HUES48 (cell line): ENCODE measurements around the gene IPMK.
A peak's percentile ranks its signal among the peaks of the same experiment; 100 is the strongest.
"Not testable (repeated sequence)": the region's sequence is repeated elsewhere in the genome, so short reads cannot be mapped to it uniquely, and the experiment has no call there.

Experiments
- H3K27ac ChIP-seq: one replicate; pipeline ENCODE4 v1.7.0; 2013; ENCODE audit warnings: low read depth, low read length, inconsistent platforms
- H3K27me3 ChIP-seq: 2 replicates; pipeline ENCODE4 v1.6.1; 2013; ENCODE audit warnings: mild to moderate bottlenecking, low read length; ENCODE audit not compliant: control insufficient read depth, insufficient read depth
- H3K36me3 ChIP-seq: 2 replicates; pipeline ENCODE4 v1.6.1; 2013; ENCODE audit warnings: low read length; ENCODE audit not compliant: control insufficient read depth, insufficient read depth
- H3K4me1 ChIP-seq: 2 replicates; pipeline ENCODE4 v1.6.1; 2013; ENCODE audit warnings: mild to moderate bottlenecking, low read length; ENCODE audit not compliant: control insufficient read depth, insufficient read depth
- H3K4me3 ChIP-seq: 2 replicates; pipeline ENCODE4 v1.5.1; 2013; ENCODE audit warnings: mild to moderate bottlenecking, low read depth, low read length
- H3K9ac ChIP-seq: 2 replicates; pipeline ENCODE4 v1.6.1; 2013; ENCODE audit warnings: mild to moderate bottlenecking, low read depth, low read length, moderate library complexity
- H3K9me3 ChIP-seq: 2 replicates; pipeline ENCODE4 v1.6.1; 2013; ENCODE audit warnings: low read length; ENCODE audit not compliant: control insufficient read depth, insufficient read depth

Gene IPMK

GRCh38 chr10:58266826-58267712 is 625 bp downstream of the IPMK start:
- no peaks in the 10 kb centered on the region for H3K36me3 ChIP-seq
- peak overlapping the region; percentile 70 for H3K27ac ChIP-seq
- H3K4me1 ChIP-seq: peaks cover 28% of the 10 kb centered on the region
- peak overlapping the region; percentile 35 for H3K9ac ChIP-seq
- H3K9me3 ChIP-seq: no peaks in the 10 kb centered on the region
- no peaks in the 10 kb centered on the region for H3K27me3 ChIP-seq
- H3K4me3 ChIP-seq: peak overlapping the region; percentile 82

- no peaks in the 10 kb centered on the region for H3K9me3 ChIP-seq
- H3K4me3 ChIP-seq: peak overlapping the region; percentile 82
- no peaks in the 10 kb centered on the region for H3K27me3 ChIP-seq
- peak overlapping the region; percentile 18; the same call in 1 of the 2 replicates for H3K9ac ChIP-seq
- H3K27ac ChIP-seq: peak overlapping the region; percentile 70
- H3K4me1 ChIP-seq: peaks cover 28% of the 10 kb centered on the region
- no peaks in the 10 kb centered on the region for H3K36me3 ChIP-seq
These were observed 1.5 kb downstream of the IPMK start for GRCh38 chr10:58266003-58266825.

- H3K4me3 ChIP-seq: peak overlapping the region; percentile 82; the same call in 1 of the 2 replicates
- peaks cover 25% of the 10 kb centered on the region for H3K4me1 ChIP-seq
- H3K27ac ChIP-seq: no peak overlapping the region
- H3K9ac ChIP-seq: no peak overlapping the region
- no peaks in the 10 kb centered on the region for H3K36me3 ChIP-seq
- H3K27me3 ChIP-seq: no peaks in the 10 kb centered on the region
- H3K9me3 ChIP-seq: no peaks in the 10 kb centered on the region
These were observed 2.4 kb downstream of the IPMK start for GRCh38 chr10:58265249-58265648.

- Histone ChIP-seq H3K4me3 (peak overlapping the region; percentile 16; the same call in 1 of the 2 replicates), H3K9me3 (no peaks in the 10 kb centered on the region), H3K9ac (no peak overlapping the region), H3K27ac (no peak overlapping the region), H3K36me3 (no peaks in the 10 kb centered on the region), H3K4me1 (peaks cover 20% of the 10 kb centered on the region; the same call in 1 of the 2 replicates), H3K27me3 (no peaks in the 10 kb centered on the region)
These were observed 2.9 kb downstream of the IPMK start for GRCh38 chr10:58264780-58265179.

GRCh38 chr10:58262766-58263165 is 4.9 kb downstream of the IPMK start:
- H3K4me3 ChIP-seq: no peak overlapping the region
- no peaks in the 10 kb centered on the region for H3K27me3 ChIP-seq
- no peak overlapping the region for H3K9ac ChIP-seq
- H3K36me3 ChIP-seq: no peaks in the 10 kb centered on the region
- no peaks in the 10 kb centered on the region for H3K9me3 ChIP-seq
- peaks cover 20% of the 10 kb centered on the region; the same call in 1 of the 2 replicates for H3K4me1 ChIP-seq
- no peak overlapping the region for H3K27ac ChIP-seq

GRCh38 chr10:58260334-58260733 is 7.4 kb downstream of the IPMK start:
- no peak overlapping the region for H3K4me3 ChIP-seq
- no peak overlapping the region for H3K27ac ChIP-seq
- no peaks in the 10 kb centered on the region for H3K27me3 ChIP-seq
- no peak overlapping the region for H3K9ac ChIP-seq
- H3K36me3 ChIP-seq: no peaks in the 10 kb centered on the region
- H3K4me1 ChIP-seq: peaks cover 14% of the 10 kb centered on the region; the same call in 1 of the 2 replicates
- H3K9me3 ChIP-seq: peaks cover 8% of the 10 kb centered on the region

- Histone ChIP-seq H3K27me3 (no peaks in the 10 kb centered on the region), H3K9me3 (peaks cover 12% of the 10 kb centered on the region), H3K4me3 (no peak overlapping the region), H3K4me1 (0 out of 2 replicates have a peak, but pooled peaks cover 3% of the 10 kb centered on the region), H3K27ac (no peak overlapping the region), H3K9ac (no peak overlapping the region), H3K36me3 (no peaks in the 10 kb centered on the region)
These were observed 8.6 kb downstream of the IPMK start for GRCh38 chr10:58258977-58259692.

- not testable (repeated sequence) for H3K27me3 ChIP-seq, H3K4me1 ChIP-seq, H3K36me3 ChIP-seq, H3K9ac ChIP-seq
- Histone ChIP-seq H3K27ac (peak overlapping the region; percentile 32), H3K4me3 (peak overlapping the region; percentile 17; the same call in 1 of the 2 replicates), H3K9me3 (peaks cover 16% of the 10 kb centered on the region)
These were observed 11.5 kb downstream of the IPMK start for GRCh38 chr10:58256013-58256780.

GRCh38 chr10:58254644-58255043 is 13.1 kb downstream of the IPMK start:
- Histone ChIP-seq H3K4me1 (no peaks in the 10 kb centered on the region), H3K9ac (no peak overlapping the region), H3K9me3 (peaks cover 16% of the 10 kb centered on the region), H3K36me3 (no peaks in the 10 kb centered on the region), H3K4me3 (no peak overlapping the region), H3K27ac (no peak overlapping the region), H3K27me3 (no peaks in the 10 kb centered on the region)

GRCh38 chr10:58253184-58253583 is 14.5 kb downstream of the IPMK start:
- H3K4me1 ChIP-seq: no peaks in the 10 kb centered on the region
- peaks cover 16% of the 10 kb centered on the region for H3K9me3 ChIP-seq
- no peaks in the 10 kb centered on the region for H3K27me3 ChIP-seq
- no peak overlapping the region for H3K9ac ChIP-seq
- no peaks in the 10 kb centered on the region for H3K36me3 ChIP-seq
- H3K4me3 ChIP-seq: no peak overlapping the region
- H3K27ac ChIP-seq: no peak overlapping the region
